Pancreas (tissue), 10 donors: ENCODE results near the gene MS4A6E. TPM values are rescaled to one million over a fixed set of nuclear protein-coding genes. Genes with fewer than 3 reads are reported as not detected.
"Not testable (repeated sequence)": the region's sequence is repeated elsewhere in the genome, so short reads cannot be mapped to it uniquely, and the experiment has no call there.

Experiments used
- ATAC-seq, 4 donors: fragments of 200-7000 bp; cut with Tn5 transposase; one replicate each; pipeline versions ENCODE4 v1.8.0 to v1.9.1; 2020; ENCODE audit warnings: mild to moderate bottlenecking in 4 of 4, moderate library complexity in 4 of 4
- DNase-seq, 6 donors: peaks; one replicate each; pipeline ENCODE4 v3.0.0-alpha.2; 2020
- FAIRE-seq: peaks from 2 replicates; lab custom pipeline; 2012; peaks lifted over from hg19 to GRCh38; lab: Jason Lieb, UNC
- H3K27ac ChIP-seq, 4 donors: fragments of 200-600 bp; sonication (generic); 1 replicate in 3 of 4; 2 replicates in 1 of 4; pipeline versions ENCODE4 v1.5.0 to v1.8.0; 2020
- H3K27me3 ChIP-seq, 4 donors: fragments of 200-600 bp; one replicate each; pipeline ENCODE4 v1.8.0; 2021
- H3K36me3 ChIP-seq, 3 donors: fragments of 200-600 bp; sonication (generic) in 1 of 3; one replicate each; pipeline versions ENCODE4 v1.5.0 to v1.8.0; 2020 to 2021
- H3K4me1 ChIP-seq, 3 donors: fragments of 200-600 bp; one replicate each; pipeline ENCODE4 v1.8.0; 2021
- H3K4me3 ChIP-seq, 4 donors: fragments of 200-600 bp; sonication (generic) in 2 of 4; one replicate each; pipeline versions ENCODE4 v1.5.0 to v1.8.0; 2020 to 2021
- H3K9me3 ChIP-seq, 4 donors: fragments of 200-600 bp; one replicate each; pipeline ENCODE4 v1.8.0; 2021
- CTCF ChIP-seq, 4 donors: fragments of 200-600 bp; sonication (generic) in 3 of 4; IDR thresholded peaks; one replicate each; pipeline versions ENCODE4 v1.5.0 to v1.8.0; 2021; ENCODE audit warnings: antibody characterized with exemption in 4 of 4
- WGBS, 2 donors: extraction: QIAGEN DNeasy Blood & Tissue Kit; methylation state at CpG; one replicate each; pipeline ENCODE4 v1.1.7; 2013; 5-methylcytosine and 5-hydroxymethylcytosine counted together
- intact Hi-C, 3 donors: fragments of 100-400 bp; cut with DNase I; formaldehyde crosslinking; loops; one replicate each; pipeline versions ENCODE4 v1.11.1 to v1.14.2; 2022
- polyA plus RNA-seq, 2 donors: library from polyadenylated mRNA; stranded (reverse); fragments of 200-250 nt; gene quantifications; one replicate each; pipeline ENCODE4 v1.2.3, GENCODE V29; 2013
- total RNA-seq, 6 donors: library from RNA; stranded (reverse); fragmentation: NEBNext Ultra II Directional in 4 of 6; extraction: Animal tissue kit (Norgen Biotek cat#: 25700) in 4 of 6; gene quantifications; one replicate each; pipeline versions ENCODE4 v1.2.1 to v1.2.4, GENCODE V29; 2021 to 2023
- donor health status: healthy with polysubstance abuse.
- donor health status: DM: no; HTN: no; CAD: no; lungs with moderate emphysema.
- donor health status: DM: no; HTN: no; CAD: no.
- donor health status: control.
- donor health status: control.
- donor health status: Bipolar disorder and iron deficiency.
- donor health status: DM: yes; HTN: yes; CAD: no.
- donor health status: DM: no; HTN: no; CAD: no.
- donor health status: DM: no; HTN: no; CAD: no.
- donor health status: DM: yes; HTN: yes; CAD: no.

MS4A6E gene
- total and polyA plus RNA-seq, 8 donors, result not detected

- FAIRE-seq (no peak), ATAC-seq (no peak), DNase-seq (no peak)
- no peak overlapping the region for H3K4me3 ChIP-seq
- 85 to 100% methylated on average over 1 of the region's 1 CpG for WGBS, 2 donors
- H3K36me3 ChIP-seq, result no peaks in the 10 kb centered on the region
- no peak overlapping the region for H3K27ac ChIP-seq
- no peaks in the 10 kb centered on the region for H3K9me3 ChIP-seq
- no peaks in the 10 kb centered on the region for H3K4me1 ChIP-seq
- intact Hi-C loops, result no loop called here
- no peak for TF ChIP-seq CTCF (IDR thresholded peaks at IDR 0.05)
- H3K27me3 ChIP-seq, result no peaks in the 10 kb centered on the region
Observed at GRCh38 chr11:60288531-60288930, 38.5 kb upstream of the MS4A6E start.

- ATAC-seq, result no peak
- WGBS, 2 donors, result 51 to 69% methylated on average over 2 of the region's 2 CpGs
Observed at GRCh38 chr11:60292145-60292544, 34.9 kb upstream of the MS4A6E start.

GRCh38 chr11:60301178-60301577 lies 25.9 kb upstream of the MS4A6E start:
- H3K4me3 ChIP-seq, result no peak overlapping the region
- no peaks in the 10 kb centered on the region for H3K27me3 ChIP-seq
- WGBS, 2 donors, result 60 to 70% methylated on average over 3 of the region's 3 CpGs
- H3K27ac ChIP-seq, result no peak overlapping the region
- intact Hi-C loops, result no loop called here
- ATAC-seq (no peak), DNase-seq (no peak), FAIRE-seq (no peak)
- no peaks in the 10 kb centered on the region for H3K36me3 ChIP-seq
- no peaks in the 10 kb centered on the region for H3K9me3 ChIP-seq
- no peaks in the 10 kb centered on the region for H3K4me1 ChIP-seq
- TF ChIP-seq CTCF (IDR thresholded peaks at IDR 0.05), result no peak

More at GRCh38 chr11:60292145-60292544, 34.9 kb upstream of the MS4A6E start:
- DNase-seq, result no peak
- no peak for TF ChIP-seq CTCF (IDR thresholded peaks at IDR 0.05)
- Histone ChIP-seq H3K4me1 (no peaks in the 10 kb centered on the region), H3K9me3 (no peaks in the 10 kb centered on the region), H3K36me3 (no peaks in the 10 kb centered on the region), H3K27me3 (no peaks in the 10 kb centered on the region), H3K4me3 (no peak overlapping the region), H3K27ac (no peak overlapping the region)
- no peak for FAIRE-seq
- intact Hi-C loops, result no loop called here

GRCh38 chr11:60301884-60302283 lies 25.2 kb upstream of the MS4A6E start:
- H3K27me3 ChIP-seq, ATAC-seq, H3K27ac ChIP-seq, H3K4me3 ChIP-seq, DNase-seq, H3K4me1 ChIP-seq, intact Hi-C loops, FAIRE-seq, H3K9me3 ChIP-seq, H3K36me3 ChIP-seq: not testable (repeated sequence)
- WGBS, 2 donors, result 72 to 82% methylated on average over 6 of the region's 6 CpGs

- Histone ChIP-seq H3K27me3 (no peaks in the 10 kb centered on the region), H3K4me1 (no peaks in the 10 kb centered on the region), H3K9me3 (no peaks in the 10 kb centered on the region), H3K27ac (no peak overlapping the region), H3K36me3 (no peaks in the 10 kb centered on the region), H3K4me3 (no peak overlapping the region)
- ATAC-seq (no peak), DNase-seq (no peak), FAIRE-seq (no peak)
- WGBS, 2 donors, result 60 to 72% methylated on average over 5 of the region's 5 CpGs
- no peak for TF ChIP-seq CTCF (IDR thresholded peaks at IDR 0.05)
- intact Hi-C loops, result no loop called here
Observed at GRCh38 chr11:60303661-60304060, 23.4 kb upstream of the MS4A6E start.
